Adrenal gland (tissue), 5 donors: ENCODE results near the gene RNF31.

Source experiments
- POLR2A ChIP-seq, 2 donors: fragments of 450-650 bp; IDR thresholded peaks; one replicate each; pipeline ENCODE4 v1.6.1; 2017; ENCODE audit warnings: antibody characterized with exemption in 2 of 2, mild to moderate bottlenecking in 2 of 2, moderate library complexity in 1 of 2
- TF ChIP-seq, protein P1 (sequence below), 6 experiments: fragments of 450-650 bp in 4 of 6; fragments of 200-600 bp in 2 of 6; sonication (generic) in 1 of 6; IDR thresholded peaks; 1 replicate in 5 of 6; 2 replicates in 1 of 6; pipeline versions ENCODE4 v1.5.1 to v1.8.0; 2016 to 2021; ENCODE audit warnings: antibody characterized with exemption in 6 of 6, mild to moderate bottlenecking in 2 of 6, moderate library complexity in 1 of 6
- donor health status: DM: no; HTN: no; CAD: no.

DNA sequence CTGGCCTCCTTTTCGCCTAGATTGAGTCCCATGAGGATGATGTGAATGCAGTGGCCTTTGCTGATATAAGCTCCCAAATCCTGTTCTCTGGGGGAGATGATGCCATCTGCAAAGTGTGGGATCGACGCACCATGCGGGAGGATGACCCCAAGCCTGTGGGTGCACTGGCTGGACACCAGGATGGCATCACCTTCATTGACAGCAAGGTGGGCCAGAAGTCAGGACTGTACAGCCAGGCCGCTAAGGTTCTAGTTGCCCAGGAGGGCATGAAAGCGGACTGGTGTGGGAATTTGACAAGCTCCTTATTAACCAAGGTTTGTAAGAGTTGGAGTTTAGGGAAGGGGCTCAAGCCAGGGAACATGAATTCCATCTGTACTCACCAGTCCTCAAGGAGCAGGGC, 27.6 kb upstream of the RNF31 start:
- TF ChIP-seq, protein P1, sequence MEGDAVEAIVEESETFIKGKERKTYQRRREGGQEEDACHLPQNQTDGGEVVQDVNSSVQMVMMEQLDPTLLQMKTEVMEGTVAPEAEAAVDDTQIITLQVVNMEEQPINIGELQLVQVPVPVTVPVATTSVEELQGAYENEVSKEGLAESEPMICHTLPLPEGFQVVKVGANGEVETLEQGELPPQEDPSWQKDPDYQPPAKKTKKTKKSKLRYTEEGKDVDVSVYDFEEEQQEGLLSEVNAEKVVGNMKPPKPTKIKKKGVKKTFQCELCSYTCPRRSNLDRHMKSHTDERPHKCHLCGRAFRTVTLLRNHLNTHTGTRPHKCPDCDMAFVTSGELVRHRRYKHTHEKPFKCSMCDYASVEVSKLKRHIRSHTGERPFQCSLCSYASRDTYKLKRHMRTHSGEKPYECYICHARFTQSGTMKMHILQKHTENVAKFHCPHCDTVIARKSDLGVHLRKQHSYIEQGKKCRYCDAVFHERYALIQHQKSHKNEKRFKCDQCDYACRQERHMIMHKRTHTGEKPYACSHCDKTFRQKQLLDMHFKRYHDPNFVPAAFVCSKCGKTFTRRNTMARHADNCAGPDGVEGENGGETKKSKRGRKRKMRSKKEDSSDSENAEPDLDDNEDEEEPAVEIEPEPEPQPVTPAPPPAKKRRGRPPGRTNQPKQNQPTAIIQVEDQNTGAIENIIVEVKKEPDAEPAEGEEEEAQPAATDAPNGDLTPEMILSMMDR (IDR thresholded peaks at IDR 0.05): no peak
- no peak for TF ChIP-seq POLR2A (IDR thresholded peaks at IDR 0.05)
